Measurements from ENCODE around the gene SUCLA2. TPM values are rescaled to one million over a fixed set of nuclear protein-coding genes. Genes with fewer than 3 reads are reported as not detected.

The SUCLA2 gene
- total RNA-seq, 1 experiment from 2014 or later = 39.1 TPM

GRCh38 chr13:48037346-48038173 lies 36.5 kb upstream of the SUCLA2 start, which contains the start of gene NUDT15 (continued):
- TF ChIP-seq CTCF (IDR thresholded peaks at IDR 0.05 in 2 of 3, conservative IDR thresholded peaks at IDR 0.05 in 1 of 3; ENCODE audit: borderline replicate concordance in 1 of 3, insufficient read depth in 1 of 3, low read depth in 2 of 3, low read length in 2 of 3) = peak; percentile 93 to 99 (median 99)
- TF ChIP-seq SRF (IDR thresholded peaks at IDR 0.05; ENCODE audit: low read depth) = peak; percentile 49; the same call in 1 of the 2 replicates

- no peaks in the 10 kb centered on the region for H3K36me3 ChIP-seq (ENCODE audit: control insufficient read depth in 1 of 2, insufficient read depth in 2 of 2, low read length in 2 of 2)
- H3K9ac ChIP-seq (ENCODE audit: low read length) = no peak overlapping the region
- no peaks in the 10 kb centered on the region for H4K20me1 ChIP-seq (ENCODE audit: insufficient read depth)
- no peak overlapping the region for H3K27ac ChIP-seq (ENCODE audit: low read depth, low read length)
- H2AFZ ChIP-seq (ENCODE audit: low read depth, low read length, poor library complexity, severe bottlenecking) = no peak overlapping the region
- H3K9me3 ChIP-seq (ENCODE audit: control insufficient read depth in 1 of 2, insufficient read depth in 1 of 2, low read depth in 1 of 2, low read length in 2 of 2) = peaks cover 13% of the 10 kb centered on the region in 2 experiments; a peak in 3 of 4 replicates
- POLR2A ChIA-PET = no interaction called here
- TF ChIP-seq ZNF274 (IDR thresholded peaks at IDR 0.05; ENCODE audit: low read depth, low read length) (no peak), YY1 (IDR thresholded peaks at IDR 0.05; ENCODE audit: extremely low read depth, insufficient replicate concordance, low read depth, low read length) (no peak), ATF3 (IDR thresholded peaks at IDR 0.05) (no peak), SRF (IDR thresholded peaks at IDR 0.05; ENCODE audit: low read depth) (no peak), POLR2AphosphoS5 (IDR thresholded peaks at IDR 0.05; ENCODE audit: low read depth, low read length) (no peak), JUND (IDR thresholded peaks at IDR 0.05) (no peak)
- intact Hi-C loops (cut with micrococcal nuclease) = no loop called here
- H3K4me3 ChIP-seq (replicated peaks in 1 of 2; ENCODE audit: low read depth in 1 of 2, low read length in 2 of 2) = no peak overlapping the region
- ATAC-seq = no peak
- CTCF ChIA-PET = no interaction called here
- H3K79me2 ChIP-seq (ENCODE audit: insufficient read depth, low read length) = no peaks in the 10 kb centered on the region
- no TSS peak for BruUV-seq (replicated peaks)
- no peaks in the 10 kb centered on the region for H3K27me3 ChIP-seq (ENCODE audit: insufficient read depth, low read length)
- RAD21 ChIA-PET (ENCODE audit: low non-redundant PET in 1 of 2, low total read pairs in 2 of 2, uncharacterized antibody in 2 of 2, unreplicated experiment in 2 of 2) = interaction anchor here in 1 of 2 experiments (0.6 kb wide), 1 partner anchor 36 kb away, joined by 5 read pairs; no protein-coding TSS in a partner anchor
- DNase-seq (ENCODE audit: low read depth, low spot score) = no peak
- H3K4me2 ChIP-seq (ENCODE audit: low read length) = no peak overlapping the region
- H3K9me2 ChIP-seq (ENCODE audit: insufficient read depth) = no peaks in the 10 kb centered on the region
- H3K4me1 ChIP-seq (ENCODE audit: control insufficient read depth in 1 of 2, insufficient read depth in 2 of 2, low read length in 2 of 2) = no peaks in the 10 kb centered on the region
Measured at GRCh38 chr13:48029859-48030258, 28.8 kb upstream of the SUCLA2 start.
